RKO (cell line): ENCODE data around the gene MMP24OS.
A peak's percentile ranks its signal among the peaks of the same experiment; 100 is the strongest.

Experiments used
- DNase-seq: peaks from one replicate; pipeline ENCODE4 v3.0.0-alpha.2; 2016; ENCODE audit warnings: low spot score

Gene MMP24OS

DNA sequence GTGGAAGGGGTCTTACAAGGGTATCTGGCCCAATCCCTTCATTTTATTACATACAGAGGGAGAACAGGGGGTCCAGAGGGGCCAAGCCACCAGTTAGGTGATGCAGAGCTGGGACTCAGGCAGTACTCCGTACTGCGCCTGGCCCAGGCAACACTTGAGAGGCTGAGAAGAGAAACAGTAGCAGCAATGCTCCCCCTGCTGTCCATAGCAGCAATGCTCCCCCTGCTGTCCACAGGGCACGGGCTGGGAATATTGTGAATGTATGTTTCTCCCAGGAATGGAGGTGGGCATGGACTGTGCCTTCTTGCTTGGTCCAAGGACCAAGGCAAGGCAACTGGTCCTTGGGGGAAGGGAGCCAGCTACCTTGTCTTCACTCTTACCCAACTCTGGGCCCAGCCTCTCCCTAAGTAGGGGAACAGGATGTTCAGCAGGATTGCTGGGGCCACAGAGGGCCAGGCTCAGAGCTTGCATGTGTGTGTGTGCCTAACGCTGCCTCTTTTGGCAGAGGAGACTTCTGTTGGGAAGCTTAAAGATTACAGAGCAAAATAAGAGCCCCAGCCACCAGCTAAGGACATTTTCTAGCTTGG lies 29.1 kb upstream of the MMP24OS start:
- peak; percentile 79 for DNase-seq

DNA sequence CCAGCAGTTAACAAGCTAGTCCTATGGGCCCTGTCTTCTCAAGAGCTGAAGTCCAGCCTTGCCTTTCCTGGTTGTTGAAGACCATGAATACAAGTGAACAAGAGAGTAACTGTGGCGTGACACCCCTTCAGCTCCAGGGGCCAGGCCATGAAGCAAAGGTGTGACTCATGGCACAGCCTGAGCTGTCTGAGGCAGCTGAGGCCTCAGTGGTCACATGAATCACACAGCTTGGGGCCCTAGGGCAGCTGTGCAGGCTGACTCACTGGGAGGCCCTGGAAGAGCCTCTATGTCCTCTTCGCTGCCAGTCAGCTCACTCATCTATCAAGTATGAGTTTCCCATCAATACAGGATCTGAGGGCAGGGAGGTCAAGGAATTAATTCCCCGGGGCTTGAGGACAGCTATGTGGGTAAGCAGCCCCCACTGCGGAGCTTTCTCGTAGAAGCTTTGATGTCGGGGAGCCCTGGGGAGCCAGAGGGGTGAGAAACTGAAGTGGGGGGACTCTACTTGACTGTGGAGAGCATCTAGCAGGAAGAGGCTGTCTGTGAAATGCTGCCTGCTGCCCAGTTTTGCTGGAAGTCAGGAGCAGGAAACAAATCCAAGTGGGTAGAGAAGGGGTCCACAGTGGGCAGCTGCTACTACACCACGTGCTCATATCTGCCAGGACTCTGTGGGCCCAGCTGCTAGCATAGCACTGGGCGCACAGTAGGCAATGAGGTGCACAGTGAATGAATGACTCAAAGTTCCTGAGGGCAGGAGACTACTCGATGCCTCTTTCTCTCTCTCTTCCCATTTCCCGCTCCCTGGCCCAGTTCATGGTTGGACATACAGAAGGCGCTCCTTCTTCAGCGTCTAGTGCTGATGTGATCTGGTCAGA lies 28.0 kb upstream of the MMP24OS start:
- DNase-seq = peak; percentile 100

DNA sequence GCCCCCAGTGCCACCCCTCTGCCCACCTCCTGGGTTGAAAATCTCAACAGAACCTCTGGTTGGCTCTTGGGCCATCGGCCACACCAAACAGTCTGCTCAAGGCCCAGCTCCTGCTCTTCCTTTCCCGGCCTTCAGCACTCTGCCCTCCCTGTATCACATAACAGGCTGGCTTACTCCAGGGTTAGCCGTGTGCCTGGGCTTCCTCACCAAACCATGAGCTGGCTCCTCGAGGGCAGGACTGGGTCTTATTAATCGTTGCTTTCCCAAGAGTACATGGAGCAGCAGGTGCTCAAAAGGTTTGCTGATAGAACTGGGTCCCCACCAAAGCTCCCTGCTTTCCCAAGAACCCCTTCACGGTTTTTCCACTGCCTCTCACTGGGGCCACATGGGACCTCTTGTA lies 27.0 kb upstream of the MMP24OS start:
- DNase-seq = no peak

DNA sequence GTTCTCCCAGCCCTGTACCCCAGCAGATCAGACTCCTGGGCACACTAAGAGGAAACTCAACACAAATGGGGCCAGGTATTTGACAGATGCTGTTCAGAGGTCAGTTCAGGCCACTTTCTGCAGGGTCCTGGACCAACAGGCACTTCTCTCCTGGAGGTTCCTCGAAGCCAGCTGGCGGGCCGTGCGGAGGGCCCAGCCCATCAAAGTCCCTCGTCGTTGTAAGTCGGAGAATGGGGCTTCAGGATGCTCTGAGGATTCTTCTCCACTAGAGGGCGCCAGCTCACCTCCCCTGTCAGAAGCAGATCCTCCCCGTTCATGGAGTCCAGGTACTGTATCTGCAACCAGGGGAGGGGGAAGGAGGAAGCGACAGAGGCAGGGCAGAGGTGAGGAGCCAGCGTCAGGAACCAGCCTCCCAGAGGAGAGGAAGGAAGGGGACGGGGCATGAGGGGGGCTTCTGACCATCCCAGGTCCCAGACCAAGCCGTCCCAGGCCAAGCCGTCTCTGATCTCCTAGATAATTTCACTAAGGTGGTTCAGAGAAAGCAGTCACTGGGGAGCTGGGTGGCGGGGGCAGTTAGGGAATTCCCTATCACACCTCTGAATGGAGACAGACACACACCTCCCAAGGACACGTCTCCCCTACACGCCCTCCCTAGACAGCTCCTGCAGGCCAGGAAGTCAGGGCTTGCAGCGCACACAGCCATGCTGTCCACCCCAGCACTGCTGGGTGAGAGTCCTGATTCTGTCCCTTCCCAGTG lies 26.0 kb upstream of the MMP24OS start:
- peak; percentile 90 for DNase-seq

DNA sequence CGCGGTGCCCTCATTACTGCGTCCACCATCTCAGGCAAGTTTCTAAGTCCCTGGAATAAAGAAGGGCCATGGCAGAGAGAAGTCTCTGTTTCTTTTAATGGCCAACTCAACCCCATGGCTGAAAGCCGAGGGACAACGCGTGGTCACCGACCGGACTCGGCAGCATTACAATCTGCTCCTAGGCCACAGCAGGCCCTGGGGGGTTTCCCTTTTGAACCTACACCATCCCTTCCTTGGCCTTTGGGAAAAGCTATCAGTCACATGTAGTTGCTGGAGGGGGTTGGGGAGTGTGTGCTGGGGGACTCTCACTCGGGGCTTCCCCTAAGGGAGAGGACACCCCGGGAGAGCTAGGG lies 25.4 kb upstream of the MMP24OS start:
- no peak for DNase-seq

DNA sequence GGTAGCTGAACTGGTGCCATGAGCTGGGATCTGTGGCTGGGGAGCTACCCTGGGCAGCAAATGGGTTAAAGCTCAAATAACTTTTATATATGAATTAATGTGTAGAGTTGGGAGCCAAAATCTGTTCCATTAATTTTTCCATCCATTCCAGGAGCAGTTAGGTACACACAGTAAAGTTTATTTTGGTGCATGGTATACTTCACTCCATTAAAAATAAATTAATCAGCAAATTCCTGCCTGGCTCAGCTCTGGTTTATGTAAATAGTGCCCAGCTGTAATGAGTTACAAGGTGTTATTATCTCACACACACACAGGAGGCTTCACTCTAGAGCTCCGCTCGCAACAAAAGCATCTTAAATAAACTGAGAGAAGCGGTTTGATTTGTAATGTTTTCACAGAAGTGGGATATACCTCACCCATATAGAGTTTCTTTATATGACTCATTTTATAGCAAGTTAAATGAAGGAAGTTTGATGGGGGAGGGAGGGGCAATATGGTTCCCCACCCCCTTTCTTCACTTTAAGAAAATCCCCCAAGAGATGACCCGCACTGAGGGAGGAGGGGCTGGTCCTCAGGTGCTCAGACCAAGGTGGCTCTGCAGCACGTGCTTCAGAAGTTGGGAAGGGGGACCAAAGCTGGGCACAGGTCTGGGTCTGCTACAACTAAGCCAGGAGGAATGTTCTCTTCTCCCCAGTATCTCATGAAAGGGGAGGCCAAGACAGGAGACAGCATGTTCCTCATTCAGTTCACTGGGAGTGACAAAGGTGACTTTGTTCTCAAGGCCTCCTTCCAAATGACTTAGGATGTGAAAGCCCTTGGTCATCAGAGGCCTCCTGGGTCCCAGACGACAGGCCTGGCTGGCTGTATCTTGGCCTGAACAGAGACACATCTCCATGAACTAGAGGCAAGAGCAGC lies 24.8 kb upstream of the MMP24OS start:
- no peak for DNase-seq

DNA sequence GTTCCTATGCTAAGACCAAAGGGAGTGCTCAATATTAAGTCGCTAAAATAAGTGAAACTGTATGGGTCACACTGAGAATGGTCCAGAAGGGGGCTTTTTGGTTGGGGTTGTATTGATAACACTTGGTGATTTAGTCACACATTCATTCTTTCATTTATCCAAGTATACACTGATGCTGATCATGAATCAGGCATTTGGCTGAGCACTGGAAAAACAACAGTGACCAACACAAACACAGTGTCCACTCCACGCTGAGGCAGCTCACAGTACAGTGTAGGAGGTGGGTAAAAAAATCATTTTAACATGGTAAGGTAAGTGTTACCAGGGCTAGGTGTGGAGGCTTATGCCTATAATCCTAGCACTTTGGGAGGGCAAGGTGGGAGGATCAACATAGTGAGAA lies 23.5 kb upstream of the MMP24OS start:
- no peak for DNase-seq

DNA sequence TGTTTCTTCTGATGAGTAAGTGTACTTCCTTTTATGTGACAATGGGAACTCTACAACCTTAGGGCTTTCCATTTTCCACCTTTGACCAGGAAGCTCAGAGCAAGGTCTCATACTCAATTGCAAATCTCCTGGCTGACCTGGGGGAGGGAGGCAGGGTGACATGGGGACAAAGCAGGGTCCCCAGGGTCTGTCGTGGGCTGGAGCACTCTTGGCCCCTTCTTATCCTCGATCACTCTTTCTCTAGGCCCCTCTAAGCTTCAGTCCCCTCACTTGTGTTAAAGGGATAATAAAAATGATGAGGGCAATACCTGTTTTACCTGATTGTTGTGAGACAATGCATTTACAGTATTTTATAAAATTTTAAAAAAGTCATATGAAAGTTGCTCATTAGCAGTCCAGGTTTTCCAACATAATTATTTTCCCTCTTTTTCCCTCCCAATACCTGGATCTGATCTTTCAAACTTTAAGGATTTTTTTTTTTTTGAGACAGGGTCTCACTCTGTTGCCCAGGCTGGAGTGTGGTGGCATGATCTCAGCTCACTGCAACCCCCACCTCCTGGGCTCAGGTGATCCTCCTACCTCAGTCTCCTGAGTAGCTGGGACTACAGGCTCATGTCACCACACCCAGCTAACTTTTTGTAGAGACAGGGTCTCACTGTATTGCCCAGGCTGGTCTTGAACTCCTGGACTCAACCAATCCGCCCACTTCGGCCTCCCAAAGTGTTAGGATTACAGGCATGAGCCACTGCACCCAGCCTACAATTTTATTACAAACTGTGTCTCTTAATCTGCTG lies 22.7 kb upstream of the MMP24OS start:
- DNase-seq = no peak

DNA sequence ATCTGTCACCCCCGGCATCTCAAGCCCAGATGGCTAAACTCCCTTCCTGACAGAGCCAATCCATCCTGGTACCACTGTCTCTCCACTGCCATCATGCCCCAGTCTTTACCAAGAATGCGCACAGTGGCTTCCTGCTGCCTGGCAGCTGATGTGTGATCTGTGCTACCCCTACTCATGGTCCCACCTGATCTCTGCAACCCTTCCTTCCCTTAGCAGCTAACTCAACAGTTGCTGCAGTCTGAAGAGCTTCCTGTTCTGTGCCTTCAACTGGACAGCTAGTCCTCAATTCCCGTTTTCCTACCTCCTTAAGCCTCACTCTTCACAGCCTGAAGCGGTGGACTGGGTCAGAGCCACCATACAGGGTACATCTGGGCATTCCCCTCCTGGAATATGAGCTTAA lies 21.9 kb upstream of the MMP24OS start:
- DNase-seq = no peak

DNA sequence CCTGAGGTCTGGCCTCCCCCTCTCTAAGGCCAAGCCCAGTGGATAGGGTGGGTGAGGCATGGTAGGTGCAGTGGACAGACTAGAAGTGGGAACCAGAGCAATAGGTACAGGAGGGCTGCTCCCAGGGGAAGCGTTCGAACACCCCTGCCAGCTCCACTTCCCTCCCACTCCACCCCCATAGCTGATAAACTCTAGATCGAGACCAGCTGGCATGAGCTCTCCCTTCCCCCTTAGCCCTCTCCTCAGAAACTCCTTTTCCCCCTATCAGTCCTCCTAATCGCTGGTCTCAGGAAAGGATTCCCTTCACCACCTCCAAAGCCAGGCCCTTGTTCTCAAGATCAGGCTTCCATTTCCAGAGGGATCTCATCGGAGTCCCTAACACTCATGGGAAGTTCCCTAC lies 20.3 kb upstream of the MMP24OS start:
- no peak for DNase-seq

DNA sequence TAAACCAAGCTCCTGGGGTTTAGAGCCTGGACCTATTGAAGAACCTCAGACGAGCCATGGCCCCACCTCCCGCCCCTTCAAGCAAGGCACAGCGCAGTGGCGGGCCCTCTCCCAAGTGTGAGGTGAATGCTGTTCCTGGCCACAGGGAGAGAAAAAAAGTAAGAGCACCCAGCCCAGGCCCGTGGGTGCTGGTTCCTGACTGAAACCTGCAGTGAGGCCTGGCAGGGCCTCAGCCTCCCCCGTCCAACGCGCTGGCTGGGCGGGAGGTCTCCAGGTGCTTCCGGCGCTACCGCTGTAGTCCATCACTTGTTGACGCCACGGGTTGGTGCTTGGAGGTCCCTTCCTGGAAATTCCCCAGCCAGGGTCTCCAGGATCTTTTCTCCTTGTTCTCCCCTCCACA lies 19.8 kb upstream of the MMP24OS start:
- DNase-seq = no peak

DNA sequence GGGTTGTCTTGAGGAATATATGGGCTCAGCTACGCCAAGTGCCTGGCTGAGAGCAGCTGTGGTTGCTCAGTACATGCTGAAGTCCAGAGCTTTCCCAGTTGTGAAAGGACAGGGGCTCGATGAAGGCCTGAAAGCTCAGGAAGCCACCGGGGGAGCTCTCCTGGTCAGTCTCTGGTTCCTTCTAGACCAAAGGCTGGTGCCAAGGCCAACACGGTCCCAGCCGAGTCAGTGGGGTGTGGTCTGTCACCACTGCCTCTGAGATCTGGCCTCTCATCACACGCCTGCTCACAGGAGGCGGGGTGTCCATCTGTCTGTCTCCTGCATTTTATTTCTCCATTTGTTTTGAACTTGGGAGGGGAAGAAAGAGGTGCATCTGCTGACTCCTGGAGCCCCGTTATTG lies 19.2 kb upstream of the MMP24OS start:
- DNase-seq = no peak

DNA sequence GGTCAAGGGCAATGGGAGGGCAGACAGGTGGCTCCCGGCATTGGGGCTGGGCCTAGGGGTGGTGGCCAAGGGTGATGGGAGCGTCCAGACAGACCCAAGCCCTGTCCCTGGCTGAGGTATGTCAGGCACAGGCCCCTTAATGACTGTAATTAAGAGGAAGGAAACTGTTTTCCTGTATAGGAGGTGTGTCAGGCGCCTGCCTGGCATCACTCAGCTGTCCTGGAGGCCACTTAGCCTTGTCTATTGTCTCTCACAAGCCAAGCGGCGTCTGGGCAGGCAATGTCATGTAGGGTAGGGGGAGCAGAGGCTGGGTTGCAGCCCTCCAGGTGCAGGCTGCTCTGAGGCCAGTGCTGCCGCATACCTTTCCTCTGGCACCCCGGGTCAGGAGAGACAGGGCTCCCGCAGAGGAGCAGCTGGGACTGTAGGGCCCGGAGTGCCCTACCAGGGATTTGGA lies 18.2 kb upstream of the MMP24OS start:
- no peak for DNase-seq

DNA sequence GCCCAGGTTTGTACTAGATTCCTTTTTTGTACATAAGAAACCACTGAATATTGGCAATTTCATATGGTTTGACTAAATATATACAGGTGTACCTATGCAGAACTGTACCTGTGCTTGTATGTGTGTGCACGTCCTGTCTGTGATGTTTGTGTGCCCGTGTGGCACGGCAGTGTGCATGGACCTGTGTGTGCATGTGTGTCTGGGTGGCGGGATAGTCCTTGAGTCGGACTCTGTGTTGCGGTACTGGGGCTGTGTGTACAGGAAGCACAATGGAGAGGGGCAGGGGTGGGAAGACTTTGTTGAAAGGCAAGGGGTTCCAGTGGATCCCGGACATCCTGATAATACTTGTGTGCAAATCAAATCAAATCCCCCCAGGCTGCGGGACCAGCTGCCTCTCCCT lies 17.8 kb upstream of the MMP24OS start:
- no peak for DNase-seq

DNA sequence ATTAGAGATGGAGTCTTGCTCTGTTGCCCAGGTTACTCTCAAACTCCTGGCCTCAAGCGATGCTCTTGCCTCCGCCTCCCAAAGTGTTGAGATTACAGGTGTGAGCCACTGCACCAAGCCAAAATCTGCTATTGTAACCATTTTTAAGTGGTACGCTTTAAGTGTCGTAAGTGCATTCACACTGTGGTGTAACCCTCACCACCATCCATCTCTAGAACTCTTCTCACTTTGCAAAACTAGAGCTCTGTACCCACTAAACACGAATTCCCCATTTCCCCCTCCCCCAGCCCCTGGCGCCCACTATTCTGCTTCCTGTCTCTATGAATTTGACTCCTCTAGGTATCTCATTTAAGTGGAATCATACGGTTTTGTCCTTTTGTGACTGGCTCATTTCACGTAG lies 17.1 kb upstream of the MMP24OS start:
- no peak for DNase-seq

DNA sequence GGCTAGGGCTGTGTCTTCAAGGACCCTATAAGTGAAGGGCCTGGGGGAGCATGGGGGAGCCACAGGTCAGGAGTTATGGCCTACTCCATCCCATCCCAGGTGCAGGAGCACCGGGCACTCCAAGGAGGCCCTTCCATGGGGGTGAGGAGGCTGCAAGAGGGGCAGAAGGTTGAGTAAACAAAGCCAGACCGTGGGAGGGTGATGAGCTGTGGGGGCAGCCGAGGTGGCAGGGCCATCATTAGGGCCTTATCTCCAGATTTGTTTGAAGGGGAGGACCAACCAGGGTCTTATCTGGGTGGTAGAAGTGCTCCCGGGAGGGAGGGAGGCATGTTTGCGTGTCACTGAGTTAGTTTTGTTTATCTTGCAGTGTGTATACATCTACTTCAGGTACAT lies 16.4 kb upstream of the MMP24OS start:
- no peak for DNase-seq

DNA sequence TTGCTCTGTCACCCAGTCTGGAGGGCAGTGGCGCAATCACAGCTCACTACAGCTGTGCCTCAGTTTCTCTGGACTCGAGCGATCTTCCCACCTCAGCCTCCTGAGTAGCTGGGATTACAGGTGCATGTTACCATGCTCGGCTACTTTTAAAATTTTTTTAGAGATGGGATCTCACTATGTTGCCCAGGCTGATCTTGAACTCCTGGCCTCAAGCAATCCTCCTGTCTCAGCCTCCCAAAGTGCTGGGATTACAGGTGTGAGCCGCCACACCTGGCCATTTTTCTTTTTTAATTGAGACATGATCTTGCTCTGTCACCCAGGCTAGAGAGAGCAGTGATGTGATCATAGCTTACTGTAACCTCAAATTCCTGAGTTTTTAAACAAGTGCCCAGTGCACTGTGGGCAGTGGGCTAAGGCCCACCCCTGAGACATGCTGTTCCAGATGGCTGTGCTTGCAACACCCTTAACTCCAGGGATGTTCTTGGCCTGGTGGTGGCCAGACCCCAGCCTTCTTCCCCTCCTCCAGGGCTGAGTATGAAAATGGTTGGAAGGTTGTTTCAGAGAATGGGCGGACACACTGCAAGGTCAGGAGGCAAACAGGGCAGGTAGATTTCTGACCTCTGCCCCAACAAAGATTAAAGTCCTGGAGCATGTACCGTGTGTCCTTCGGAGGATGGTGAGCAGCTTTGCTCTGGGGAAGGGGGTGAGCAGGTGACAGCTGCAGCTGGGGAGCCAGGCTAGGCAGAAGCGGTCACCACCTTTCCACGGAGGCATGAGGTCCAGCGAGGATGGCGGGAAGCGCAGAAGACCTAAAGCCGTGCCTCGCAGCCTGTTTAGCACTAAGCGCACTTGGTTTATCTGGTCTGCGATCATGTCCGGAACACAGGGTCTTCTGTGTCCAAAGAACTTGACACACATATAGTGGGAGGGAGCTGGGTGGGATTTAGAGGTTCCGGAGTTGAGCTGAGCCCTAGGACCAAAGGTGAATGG lies 15.7 kb upstream of the MMP24OS start:
- DNase-seq = no peak

DNA sequence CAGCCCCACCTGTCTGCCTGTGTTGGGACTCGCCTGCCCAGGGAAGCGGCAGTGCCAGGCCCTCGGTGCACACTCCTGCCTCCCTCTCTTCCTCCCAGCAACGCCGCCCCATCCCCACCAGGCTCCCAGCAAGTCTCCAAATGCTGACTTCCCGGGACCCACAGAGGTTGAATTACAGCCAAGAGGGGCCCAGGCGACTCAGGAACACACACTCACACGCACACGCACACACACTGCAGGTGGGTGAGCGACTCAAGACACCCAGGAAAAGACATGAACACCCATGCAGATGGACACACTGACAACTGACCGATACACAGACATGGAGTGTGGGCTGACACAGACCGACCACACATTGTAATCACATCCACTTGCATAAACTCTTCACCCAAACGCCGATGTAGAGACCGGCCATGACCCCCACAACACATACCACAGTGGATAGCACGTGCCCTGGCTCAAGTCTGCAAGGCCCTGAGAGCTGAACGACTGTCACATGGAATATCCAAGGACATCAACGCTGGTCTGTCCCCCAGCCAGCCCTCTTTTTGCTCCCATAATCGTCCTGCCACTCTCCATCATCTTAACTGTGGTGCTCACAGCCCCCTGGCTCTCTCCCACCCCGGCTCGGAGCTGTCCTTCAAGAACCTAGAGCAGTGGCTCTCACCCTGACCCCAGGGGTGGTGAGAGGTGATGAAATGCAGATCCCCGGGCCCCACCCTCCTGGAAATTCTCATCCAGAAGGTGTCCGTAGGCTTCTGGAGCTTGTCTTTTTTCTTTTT lies 14.8 kb upstream of the MMP24OS start:
- DNase-seq = no peak
